K562 treated with DMSO at 1 percent for 48 hours (cell line): ENCODE data around the gene CELA2B. TPM values are rescaled to one million over a fixed set of nuclear protein-coding genes. Genes with fewer than 3 reads are reported as not detected.

ENCODE experiments used
- total RNA-seq: library from RNA; unstranded; fragments of 300-600 nt; gene quantifications from 2 replicates; pipeline ENCODE4 v1.2.3, GENCODE V29; 2022; ENCODE audit warnings: low replicate concordance; ENCODE audit errors: extremely low read depth

CELA2B gene
- total RNA-seq = not detected in 2 replicates

DNA sequence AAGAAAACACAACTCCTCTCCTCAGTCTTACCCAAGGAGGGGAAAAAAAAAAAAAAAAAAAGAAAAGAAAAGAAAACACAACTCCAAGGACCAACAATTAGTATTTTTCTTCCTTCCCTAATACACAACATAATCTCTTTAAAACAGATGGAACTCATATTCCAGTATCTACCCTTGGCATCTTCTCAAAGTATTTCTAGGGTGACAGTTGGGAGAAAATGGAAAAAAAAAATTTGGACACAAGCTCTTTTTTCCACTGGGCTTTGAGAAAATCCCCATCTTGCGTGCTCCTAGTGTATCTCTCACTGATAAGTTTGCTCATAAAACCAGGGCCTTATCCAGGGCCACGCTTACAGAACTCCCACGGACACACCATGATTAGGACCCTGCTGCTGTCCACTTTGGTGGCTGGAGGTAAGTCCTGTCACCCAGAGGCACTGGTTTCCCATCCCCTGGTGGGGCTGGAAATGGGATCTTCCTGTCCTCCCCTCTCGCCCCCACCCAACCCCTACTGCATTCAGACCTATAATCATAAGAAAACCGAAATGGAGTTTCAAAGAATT lies at the start of gene CELA2B:
CELA2B (plus strand) TSS at position 353 of the 563 bp plus-strand sequence; CDS start at position 375, 22 bp downstream.

DNA sequence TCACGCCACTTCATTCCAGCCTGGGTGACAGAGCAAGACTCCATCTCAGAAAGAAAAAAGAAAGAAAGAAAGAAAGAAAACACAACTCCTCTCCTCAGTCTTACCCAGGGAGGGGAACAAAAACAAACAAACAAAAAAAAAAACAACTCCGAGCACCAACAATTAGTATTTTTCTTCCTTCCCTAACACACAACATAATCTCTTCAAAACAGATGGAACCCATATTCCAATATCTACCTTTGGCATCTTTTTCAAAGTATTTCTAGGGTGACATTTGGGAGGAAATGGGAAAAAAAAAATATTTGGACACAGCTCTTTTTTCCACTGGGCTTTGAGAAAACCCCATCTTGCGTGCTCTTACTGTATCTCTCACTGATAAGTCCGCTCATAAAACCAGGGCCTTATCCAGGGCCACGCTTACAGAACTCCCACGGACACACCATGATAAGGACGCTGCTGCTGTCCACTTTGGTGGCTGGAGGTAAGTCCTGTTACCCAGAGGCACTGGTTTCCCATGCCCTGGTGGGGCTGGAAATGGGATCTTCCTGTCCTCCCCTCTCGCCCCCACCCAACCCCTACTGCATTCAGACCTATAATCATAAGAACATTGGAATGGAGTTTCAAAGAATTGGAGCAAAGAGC lies 19.5 kb upstream of the CELA2B start, which contains the start of gene CELA2A:
CELA2A (plus strand) TSS at position 420 of the 642 bp plus-strand sequence; CDS start at position 442, 22 bp downstream.

GRCh38 chr1:15524021-15524282 lies 48.0 kb downstream of the CELA2B start, which contains the start of gene CASP9:
Gene CASP9 (minus strand): TSS chr1:15524215. CDS start chr1:15524200, 15 bp downstream.

GRCh38 chr1:15526490-15527339 lies 50.8 kb downstream of the CELA2B start, which contains the start of gene DNAJC16:
Gene DNAJC16 (plus strand): TSS chr1:15526848. CDS start chr1:15529106, 2,258 bp downstream.

Other genes starting within 250 kb of the CELA2B start
- not detected in 2 replicates for gene FHAD1, start 228.9 kb upstream of the CELA2B start, total RNA-seq
- not detected in 2 replicates for gene EFHD2, start 66.2 kb upstream of the CELA2B start, total RNA-seq
- gene CTRC, start 37.7 kb upstream of the CELA2B start, total RNA-seq = not detected in 2 replicates
- gene CELA2A, start 19.4 kb upstream of the CELA2B start, total RNA-seq = not detected in 2 replicates
- not detected in 2 replicates for gene CASP9, start 48.1 kb downstream of the CELA2B start, total RNA-seq
- gene DNAJC16, start 50.7 kb downstream of the CELA2B start, total RNA-seq = not detected in 2 replicates
- not detected in 2 replicates for gene AGMAT, start 108.9 kb downstream of the CELA2B start, total RNA-seq
- gene DDI2, start 141.4 kb downstream of the CELA2B start, total RNA-seq = not detected in 2 replicates
- 174 TPM in 1 of 2 replicates, not detected in the other for gene PLEKHM2, start 208.2 kb downstream of the CELA2B start, total RNA-seq